NCI-H524 treated with DMSO at 0.1 percent for 48 hours (cell line): ENCODE results near the gene ANXA9.

Source experiments
- DNase-seq: peaks from one replicate; lab custom pipeline; 2025; lab: John Stamatoyannopoulos, UW

Gene ANXA9

GRCh38 chr1:150974580-150975478, 7.3 kb upstream of the ANXA9 start, which contains the start of gene CERS2:
TSS of gene CERS2 (minus strand) at chr1:150974835. CDS start at chr1:150969090, 5,745 bp downstream.
- DNase-seq: no peak

- no peak for DNase-seq
Measured at GRCh38 chr1:150976401-150976821, 5.7 kb upstream of the ANXA9 start.

GRCh38 chr1:150976879-150977694, 5.0 kb upstream of the ANXA9 start:
- no peak for DNase-seq

GRCh38 chr1:150979092-150980056, 2.7 kb upstream of the ANXA9 start:
- DNase-seq: no peak

- DNase-seq: no peak
Measured at GRCh38 chr1:150981177-150981804, 801 bp upstream of the ANXA9 start.

- no peak for DNase-seq
Measured at GRCh38 chr1:150985179-150985825, 3.2 kb downstream of the ANXA9 start.

GRCh38 chr1:150987924-150988323, 5.8 kb downstream of the ANXA9 start:
- DNase-seq: no peak

- DNase-seq: no peak
Measured at GRCh38 chr1:150992626-150993025, 10.5 kb downstream of the ANXA9 start.

- DNase-seq: no peak
Measured at GRCh38 chr1:150994248-150994647, 12.2 kb downstream of the ANXA9 start.

GRCh38 chr1:150995460-150995859, 13.4 kb downstream of the ANXA9 start:
- DNase-seq: no peak

- no peak for DNase-seq
Measured at GRCh38 chr1:150995896-150996295, 13.8 kb downstream of the ANXA9 start.

GRCh38 chr1:150997126-150997872, 15.2 kb downstream of the ANXA9 start:
- no peak for DNase-seq

- no peak for DNase-seq
Measured at GRCh38 chr1:150997949-150998348, 15.9 kb downstream of the ANXA9 start.

- DNase-seq: no peak
Measured at GRCh38 chr1:150999051-150999674, 17.1 kb downstream of the ANXA9 start.

GRCh38 chr1:150999926-151000325, 17.8 kb downstream of the ANXA9 start:
- DNase-seq: no peak

GRCh38 chr1:151000408-151000807, 18.3 kb downstream of the ANXA9 start:
- no peak for DNase-seq

GRCh38 chr1:151001602-151002001, 19.5 kb downstream of the ANXA9 start:
- DNase-seq: no peak

GRCh38 chr1:151002051-151002450, 20.0 kb downstream of the ANXA9 start:
- DNase-seq: no peak

- DNase-seq: no peak
Measured at GRCh38 chr1:151002611-151003010, 20.5 kb downstream of the ANXA9 start.
